ENCODE measurements around the gene BRICD5. TPM values are rescaled to one million over a fixed set of nuclear protein-coding genes. Genes with fewer than 3 reads are reported as not detected.

The BRICD5 gene
- total and polyA plus RNA-seq, 2 of the 13 experiments (the other 11 are each of a cell fraction or from before 2014, with no cell fraction given) = 1.6 to 5.8 TPM

DNA sequence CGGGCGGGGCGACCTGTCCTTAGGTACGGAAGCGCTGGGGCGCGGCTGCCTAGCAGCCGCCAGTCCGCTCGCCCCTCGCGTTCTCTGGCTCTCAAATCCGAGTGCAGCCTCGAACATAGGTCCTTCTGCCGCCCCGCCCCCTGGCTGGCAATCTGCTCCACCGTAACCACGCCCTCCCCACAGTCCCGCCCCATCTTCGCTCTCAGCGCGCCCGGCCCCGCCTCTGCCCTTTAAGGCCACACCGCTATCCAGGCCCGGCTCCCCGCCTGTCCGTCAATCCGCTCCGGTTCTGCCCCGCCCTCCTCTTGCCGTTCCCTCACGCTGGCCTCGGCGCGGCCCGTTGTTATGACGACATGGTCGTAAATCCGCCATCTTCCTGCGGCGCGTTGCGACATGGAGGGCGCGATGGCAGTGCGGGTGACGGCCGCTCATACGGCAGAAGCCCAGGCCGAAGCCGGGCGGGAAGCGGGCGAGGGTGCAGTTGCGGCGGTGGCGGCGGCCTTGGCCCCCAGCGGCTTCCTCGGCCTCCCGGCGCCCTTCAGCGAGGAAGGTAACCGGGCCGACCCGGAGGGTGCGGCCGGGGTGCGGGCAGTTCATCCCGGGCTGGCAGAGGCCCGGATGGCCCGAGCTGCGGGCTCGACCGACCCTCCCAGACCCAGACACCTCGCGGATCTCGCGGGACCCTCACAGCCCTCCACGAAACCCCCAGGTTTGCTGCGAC lies 12.7 kb upstream of the BRICD5 start, which contains the start of gene E4F1 (continued):
- TF ChIP-seq, protein P1, sequence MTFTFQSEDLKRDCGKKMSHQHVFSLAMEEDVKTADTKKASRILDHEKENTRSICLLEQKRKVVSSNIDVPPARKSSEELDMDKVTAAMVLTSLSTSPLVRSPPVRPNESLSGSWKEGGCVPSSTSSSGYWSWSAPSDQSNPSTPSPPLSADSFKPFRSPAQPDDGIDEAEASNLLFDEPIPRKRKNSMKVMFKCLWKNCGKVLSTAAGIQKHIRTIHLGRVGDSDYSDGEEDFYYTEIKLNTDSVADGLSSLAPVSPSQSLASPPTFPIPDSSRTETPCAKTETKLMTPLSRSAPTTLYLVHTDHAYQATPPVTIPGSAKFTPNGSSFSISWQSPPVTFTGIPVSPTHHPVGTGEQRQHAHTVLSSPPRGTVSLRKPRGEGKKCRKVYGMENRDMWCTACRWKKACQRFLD (CRISPR knock-in tag; IDR thresholded peaks at IDR 0.05; ENCODE audit: borderline replicate concordance) = no peak; the same call in 1 of the 2 replicates
- TF ChIP-seq, protein P2, sequence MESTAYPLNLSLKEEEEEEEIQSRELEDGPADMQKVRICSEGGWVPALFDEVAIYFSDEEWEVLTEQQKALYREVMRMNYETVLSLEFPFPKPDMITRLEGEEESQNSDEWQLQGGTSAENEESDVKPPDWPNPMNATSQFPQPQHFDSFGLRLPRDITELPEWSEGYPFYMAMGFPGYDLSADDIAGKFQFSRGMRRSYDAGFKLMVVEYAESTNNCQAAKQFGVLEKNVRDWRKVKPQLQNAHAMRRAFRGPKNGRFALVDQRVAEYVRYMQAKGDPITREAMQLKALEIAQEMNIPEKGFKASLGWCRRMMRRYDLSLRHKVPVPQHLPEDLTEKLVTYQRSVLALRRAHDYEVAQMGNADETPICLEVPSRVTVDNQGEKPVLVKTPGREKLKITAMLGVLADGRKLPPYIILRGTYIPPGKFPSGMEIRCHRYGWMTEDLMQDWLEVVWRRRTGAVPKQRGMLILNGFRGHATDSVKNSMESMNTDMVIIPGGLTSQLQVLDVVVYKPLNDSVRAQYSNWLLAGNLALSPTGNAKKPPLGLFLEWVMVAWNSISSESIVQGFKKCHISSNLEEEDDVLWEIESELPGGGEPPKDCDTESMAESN (CRISPR knock-in tag; conservative IDR thresholded peaks at IDR 0.05) = peak; percentile 96
- TF ChIP-seq ISL2 (CRISPR knock-in tag; IDR thresholded peaks at IDR 0.05) = no peak; the same call in 1 of the 2 replicates
- TF ChIP-seq ZNF841 (CRISPR knock-in tag; IDR thresholded peaks at IDR 0.05; ENCODE audit: borderline replicate concordance) = no peak
- TF ChIP-seq, protein P3, sequence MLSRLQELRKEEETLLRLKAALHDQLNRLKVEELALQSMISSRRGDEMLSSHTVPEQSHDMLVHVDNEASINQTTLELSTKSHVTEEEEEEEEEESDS (CRISPR knock-in tag; IDR thresholded peaks at IDR 0.05; ENCODE audit: borderline replicate concordance) = peak; percentile 54; the same call in 1 of the 2 replicates
- no peak for TF ChIP-seq ZNF552 (CRISPR knock-in tag; IDR thresholded peaks at IDR 0.05; ENCODE audit: borderline replicate concordance)
- peak; percentile 51; the same call in 1 of the 2 replicates for TF ChIP-seq ZNF350 (CRISPR knock-in tag; IDR thresholded peaks at IDR 0.05; ENCODE audit: borderline replicate concordance, low read depth)
- TF ChIP-seq, protein P4, sequence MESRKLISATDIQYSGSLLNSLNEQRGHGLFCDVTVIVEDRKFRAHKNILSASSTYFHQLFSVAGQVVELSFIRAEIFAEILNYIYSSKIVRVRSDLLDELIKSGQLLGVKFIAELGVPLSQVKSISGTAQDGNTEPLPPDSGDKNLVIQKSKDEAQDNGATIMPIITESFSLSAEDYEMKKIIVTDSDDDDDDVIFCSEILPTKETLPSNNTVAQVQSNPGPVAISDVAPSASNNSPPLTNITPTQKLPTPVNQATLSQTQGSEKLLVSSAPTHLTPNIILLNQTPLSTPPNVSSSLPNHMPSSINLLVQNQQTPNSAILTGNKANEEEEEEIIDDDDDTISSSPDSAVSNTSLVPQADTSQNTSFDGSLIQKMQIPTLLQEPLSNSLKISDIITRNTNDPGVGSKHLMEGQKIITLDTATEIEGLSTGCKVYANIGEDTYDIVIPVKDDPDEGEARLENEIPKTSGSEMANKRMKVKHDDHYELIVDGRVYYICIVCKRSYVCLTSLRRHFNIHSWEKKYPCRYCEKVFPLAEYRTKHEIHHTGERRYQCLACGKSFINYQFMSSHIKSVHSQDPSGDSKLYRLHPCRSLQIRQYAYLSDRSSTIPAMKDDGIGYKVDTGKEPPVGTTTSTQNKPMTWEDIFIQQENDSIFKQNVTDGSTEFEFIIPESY (CRISPR knock-in tag; IDR thresholded peaks at IDR 0.05) = peak; percentile 35; the same call in 1 of the 2 replicates
- TF ChIP-seq, protein P5, sequence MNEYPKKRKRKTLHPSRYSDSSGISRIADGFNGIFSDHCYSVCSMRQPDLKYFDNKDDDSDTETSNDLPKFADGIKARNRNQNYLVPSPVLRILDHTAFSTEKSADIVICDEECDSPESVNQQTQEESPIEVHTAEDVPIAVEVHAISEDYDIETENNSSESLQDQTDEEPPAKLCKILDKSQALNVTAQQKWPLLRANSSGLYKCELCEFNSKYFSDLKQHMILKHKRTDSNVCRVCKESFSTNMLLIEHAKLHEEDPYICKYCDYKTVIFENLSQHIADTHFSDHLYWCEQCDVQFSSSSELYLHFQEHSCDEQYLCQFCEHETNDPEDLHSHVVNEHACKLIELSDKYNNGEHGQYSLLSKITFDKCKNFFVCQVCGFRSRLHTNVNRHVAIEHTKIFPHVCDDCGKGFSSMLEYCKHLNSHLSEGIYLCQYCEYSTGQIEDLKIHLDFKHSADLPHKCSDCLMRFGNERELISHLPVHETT (CRISPR knock-in tag; conservative IDR thresholded peaks at IDR 0.05) = peak; percentile 96
- TF ChIP-seq, protein P6, sequence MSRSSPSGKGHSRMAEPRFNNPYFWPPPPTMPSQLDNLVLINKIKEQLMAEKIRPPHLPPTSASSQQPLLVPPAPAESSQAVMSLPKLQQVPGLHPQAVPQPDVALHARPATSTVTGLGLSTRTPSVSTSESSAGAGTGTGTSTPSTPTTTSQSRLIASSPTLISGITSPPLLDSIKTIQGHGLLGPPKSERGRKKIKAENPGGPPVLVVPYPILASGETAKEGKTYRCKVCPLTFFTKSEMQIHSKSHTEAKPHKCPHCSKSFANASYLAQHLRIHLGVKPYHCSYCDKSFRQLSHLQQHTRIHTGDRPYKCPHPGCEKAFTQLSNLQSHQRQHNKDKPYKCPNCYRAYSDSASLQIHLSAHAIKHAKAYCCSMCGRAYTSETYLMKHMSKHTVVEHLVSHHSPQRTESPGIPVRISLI (CRISPR knock-in tag; IDR thresholded peaks at IDR 0.05; ENCODE audit: borderline replicate concordance) = no peak
- TF ChIP-seq CBFB (CRISPR knock-in tag; IDR thresholded peaks at IDR 0.05) = no peak; the same call in none of the 2 replicates
- peak; percentile 62; the same call in 1 of the 2 replicates for TF ChIP-seq ZNF768 (CRISPR knock-in tag; IDR thresholded peaks at IDR 0.05)
- TF ChIP-seq, protein P7, sequence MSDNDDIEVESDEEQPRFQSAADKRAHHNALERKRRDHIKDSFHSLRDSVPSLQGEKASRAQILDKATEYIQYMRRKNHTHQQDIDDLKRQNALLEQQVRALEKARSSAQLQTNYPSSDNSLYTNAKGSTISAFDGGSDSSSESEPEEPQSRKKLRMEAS (IDR thresholded peaks at IDR 0.05) = peak; percentile 92
- peak; percentile 58 for TF ChIP-seq IKZF4 (CRISPR knock-in tag; IDR thresholded peaks at IDR 0.05; ENCODE audit: borderline replicate concordance, low read depth, not compliant biosample characterization)
- TF ChIP-seq ZNF235 (CRISPR knock-in tag; IDR thresholded peaks at IDR 0.05; ENCODE audit: borderline replicate concordance) = no peak; the same call in 1 of the 2 replicates
- TF ChIP-seq SMARCC2 (IDR thresholded peaks at IDR 0.05) = no peak
- no peak for TF ChIP-seq FOXP1 (IDR thresholded peaks at IDR 0.05)
- TF ChIP-seq FOXP1 (CRISPR knock-in tag; IDR thresholded peaks at IDR 0.05) = no peak
- TF ChIP-seq, protein P8, sequence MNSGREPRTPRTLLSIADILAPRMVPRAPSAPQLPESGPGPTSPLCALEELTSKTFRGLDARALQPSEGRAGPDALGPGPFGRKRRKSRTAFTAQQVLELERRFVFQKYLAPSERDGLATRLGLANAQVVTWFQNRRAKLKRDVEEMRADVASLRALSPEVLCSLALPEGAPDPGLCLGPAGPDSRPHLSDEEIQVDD (CRISPR knock-in tag; IDR thresholded peaks at IDR 0.05; ENCODE audit: borderline replicate concordance) = no peak
- TF ChIP-seq ZNF790 (CRISPR knock-in tag; IDR thresholded peaks at IDR 0.05; ENCODE audit: borderline replicate concordance) = no peak
- TF ChIP-seq PLRG1 (conservative IDR thresholded peaks at IDR 0.05) = no peak
